Naive thymus-derived CD8-positive, alpha-beta T cell (primary cell): Measurements from ENCODE around the gene UACA. TPM values are rescaled to one million over a fixed set of nuclear protein-coding genes. Genes with fewer than 3 reads are reported as not detected.

Experiments used
- ATAC-seq, 2 donors: fragments of 150-1000 bp; cut with Tn5 transposase in 1 of 2; sonication (Bioruptor Pico), chemical (Tn5 transposase) in 1 of 2; 1 replicate in 1 of 2; 2 replicates in 1 of 2; pipeline ENCODE4 v1.10.0; 2021; ENCODE audit warnings: mild to moderate bottlenecking in 2 of 2, moderate library complexity in 2 of 2
- POLR2A ChIA-PET: fragments of 350-600 bp; sonication (Branson Sonifier 250); formaldehyde crosslinking; loops from one replicate; lab custom pipeline; 2021; ENCODE audit warnings: antibody characterized with exemption; lab: Charles Lee
- DNase-seq, 10 donors: peaks; one replicate each; pipeline versions ENCODE4 v3.0.0 to v3.0.0-alpha.2; 2020 to 2022
- H3K27ac Mint-ChIP-seq, 10 donors: one replicate each; pipeline ENCODE4 v1.8.0; 2020 to 2022; ENCODE audit warnings: mild to moderate bottlenecking in 10 of 10, mixed read lengths in 10 of 10, moderate library complexity in 4 of 10, inconsistent platforms in 1 of 10
- H3K27me3 Mint-ChIP-seq, 5 donors: one replicate each; pipeline ENCODE4 v1.8.0; 2021 to 2022; ENCODE audit warnings: mixed read lengths in 5 of 5
- H3K36me3 Mint-ChIP-seq, 3 donors: one replicate each; pipeline ENCODE4 v1.8.0; 2020 to 2022; ENCODE audit warnings: mixed read lengths in 3 of 3, mild to moderate bottlenecking in 2 of 3, inconsistent platforms in 1 of 3
- H3K4me1 Mint-ChIP-seq, 4 donors: one replicate each; pipeline ENCODE4 v1.8.0; 2021 to 2022; ENCODE audit warnings: mixed read lengths in 4 of 4
- H3K4me3 Mint-ChIP-seq, 10 donors: one replicate each; pipeline ENCODE4 v1.8.0; 2020 to 2022; ENCODE audit warnings: mild to moderate bottlenecking in 10 of 10, mixed read lengths in 10 of 10, moderate library complexity in 6 of 10, inconsistent platforms in 1 of 10
- H3K9me3 Mint-ChIP-seq, 9 donors: one replicate each; pipeline ENCODE4 v1.8.0; 2020 to 2022; ENCODE audit warnings: mixed read lengths in 9 of 9, mild to moderate bottlenecking in 3 of 9, inconsistent platforms in 1 of 9, moderate library complexity in 1 of 9
- polyA plus RNA-seq, 3 donors: library from polyadenylated mRNA; unstranded; fragments of 300-500 nt; fragmentation: Illumina TruSeq; gene quantifications; one replicate each; pipeline ENCODE4 v1.2.3, GENCODE V29; 2021
- total RNA-seq, 8 experiments: library from RNA in 2 of 8; stranded (reverse) in 2 of 8; gene quantifications; one replicate each; pipeline ENCODE4 v1.2.3 and lab custom pipeline; 2021 to 2026

Gene UACA
- total and polyA plus RNA-seq, 5 experiments from 2014 or later, result 0.10 to 0.42 (median 0.13) TPM; not detected in 2

DNA sequence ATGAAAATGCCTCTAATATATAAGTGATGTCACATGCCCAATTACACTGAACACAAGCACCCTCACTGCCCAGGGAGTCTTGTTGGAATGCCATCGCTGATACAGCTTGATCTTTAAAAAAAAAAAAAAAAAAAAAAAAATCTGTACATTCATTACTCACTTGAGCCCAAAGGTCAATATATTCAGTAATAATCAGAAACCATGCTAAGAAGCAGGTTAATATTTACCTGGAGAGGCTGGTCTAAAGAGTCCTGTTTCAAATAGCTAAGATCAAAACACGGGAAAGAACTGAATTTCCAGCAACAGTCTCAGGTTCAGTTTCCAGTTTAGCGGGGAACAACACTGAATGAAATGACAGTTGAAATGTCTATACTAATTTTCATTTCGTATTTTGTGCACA, 109.9 kb downstream of the UACA start:
- no peaks in the 10 kb centered on the region for H3K36me3 Mint-ChIP-seq
- POLR2A ChIA-PET, result no interaction called here
- H3K4me1 Mint-ChIP-seq, result no peaks in the 10 kb centered on the region
- ATAC-seq, result no peak
- H3K4me3 Mint-ChIP-seq, result no peak overlapping the region
- no peaks in the 10 kb centered on the region for H3K9me3 Mint-ChIP-seq
- no peak overlapping the region for H3K27ac Mint-ChIP-seq
- no peak for DNase-seq
- peaks cover 0 to 9% (median 0%) of the 10 kb centered on the region in 5 donors for H3K27me3 Mint-ChIP-seq

DNA sequence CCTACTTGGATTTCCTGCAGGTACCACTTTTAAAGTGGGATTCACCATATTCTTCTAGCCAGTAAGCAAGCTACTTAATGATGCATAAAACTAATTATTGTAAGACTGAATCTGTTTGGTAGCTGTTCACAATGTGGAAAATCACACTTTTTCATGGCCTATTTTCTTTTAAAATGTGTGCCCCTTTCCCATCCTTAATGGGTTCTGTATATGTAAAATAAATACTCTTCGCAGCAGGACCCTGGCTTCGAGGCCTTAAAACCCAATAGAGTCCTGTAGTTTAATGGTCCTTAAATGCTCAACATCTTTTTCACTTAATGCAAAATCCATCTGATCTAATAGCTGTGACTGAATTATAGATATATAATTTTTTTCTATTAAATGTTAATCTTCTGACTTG, 111.0 kb downstream of the UACA start:
- no peaks in the 10 kb centered on the region for H3K4me1 Mint-ChIP-seq
- no peaks in the 10 kb centered on the region for H3K36me3 Mint-ChIP-seq
- POLR2A ChIA-PET, result no interaction called here
- H3K9me3 Mint-ChIP-seq, result no peaks in the 10 kb centered on the region
- ATAC-seq (no peak), DNase-seq (no peak)
- H3K4me3 Mint-ChIP-seq, result no peak overlapping the region
- H3K27ac Mint-ChIP-seq, result no peak overlapping the region
- H3K27me3 Mint-ChIP-seq, result peaks cover 0 to 9% (median 4%) of the 10 kb centered on the region in 5 donors

DNA sequence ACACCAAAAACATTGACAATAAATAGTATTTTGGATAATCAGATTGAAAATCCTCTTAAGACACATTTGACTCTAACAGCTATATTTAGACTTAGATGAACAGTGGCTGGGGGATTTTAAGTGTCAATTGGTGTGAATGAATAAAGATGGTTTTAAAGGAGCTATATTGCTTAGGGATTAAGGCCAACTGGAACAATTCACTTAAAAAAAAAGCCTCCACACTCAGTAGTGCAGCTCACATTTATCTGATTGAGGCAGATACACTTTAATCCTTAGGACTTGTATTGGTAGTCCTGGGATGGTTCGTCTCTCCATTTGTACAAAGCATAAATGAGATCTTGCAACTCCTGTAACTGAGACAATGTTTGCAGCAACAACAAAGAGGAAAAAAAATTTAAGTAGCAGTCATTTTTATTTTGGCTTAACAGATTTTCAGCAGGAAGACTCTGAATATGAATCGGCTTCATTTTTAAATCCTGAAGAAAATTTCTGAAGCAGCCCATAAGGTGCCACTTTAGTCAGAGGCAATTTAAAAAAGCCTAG, 112.0 kb downstream of the UACA start:
- Mint-ChIP-seq H3K4me1 (no peaks in the 10 kb centered on the region), H3K9me3 (no peaks in the 10 kb centered on the region), H3K4me3 (no peak overlapping the region), H3K36me3 (no peaks in the 10 kb centered on the region), H3K27me3 (peaks cover 0 to 12% (median 5%) of the 10 kb centered on the region in 5 donors), H3K27ac (no peak overlapping the region)
- POLR2A ChIA-PET, result no interaction called here
- DNase-seq, result no peak
- no peak for ATAC-seq

DNA sequence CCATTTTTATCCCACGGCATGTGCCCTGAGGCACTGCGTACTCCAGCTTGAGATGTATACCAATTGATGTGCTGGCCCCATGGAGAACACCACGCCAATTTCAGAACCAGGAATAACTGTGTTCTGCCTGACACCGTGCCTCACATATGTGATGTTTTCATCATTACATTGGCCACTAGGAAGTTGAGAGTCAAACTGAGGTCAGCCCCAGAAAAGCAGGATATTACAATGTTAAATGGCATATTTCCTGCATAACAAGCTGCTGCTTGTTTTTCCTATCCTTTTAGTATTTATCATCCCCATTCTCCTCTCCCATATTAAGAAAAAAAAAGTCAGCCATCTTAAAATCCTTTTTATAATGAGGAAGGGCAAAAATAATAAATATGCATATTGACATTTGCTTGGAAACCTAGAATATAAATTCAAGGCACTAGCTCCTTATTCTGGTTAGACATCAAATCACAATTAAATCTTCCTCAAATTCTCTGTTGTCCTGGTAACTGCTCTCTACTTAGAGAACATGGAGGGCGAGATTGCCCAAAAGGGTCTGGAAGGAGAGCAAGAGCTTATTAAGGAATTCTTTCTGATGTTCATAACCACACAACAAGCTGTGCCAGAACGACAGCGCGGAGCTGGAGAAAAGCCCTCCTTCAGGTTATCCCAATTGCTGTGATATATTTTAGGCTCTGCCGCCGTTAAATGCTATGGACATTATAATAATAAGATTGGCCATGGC, 112.6 kb downstream of the UACA start:
- H3K27me3 Mint-ChIP-seq, result peaks cover 1 to 16% (median 9%) of the 10 kb centered on the region in 5 donors
- ATAC-seq (no peak), DNase-seq (no peak)
- POLR2A ChIA-PET, result no interaction called here
- no peak overlapping the region for H3K27ac Mint-ChIP-seq
- H3K9me3 Mint-ChIP-seq, result no peaks in the 10 kb centered on the region
- no peaks in the 10 kb centered on the region for H3K4me1 Mint-ChIP-seq
- H3K36me3 Mint-ChIP-seq, result no peaks in the 10 kb centered on the region
- H3K4me3 Mint-ChIP-seq, result no peak overlapping the region

DNA sequence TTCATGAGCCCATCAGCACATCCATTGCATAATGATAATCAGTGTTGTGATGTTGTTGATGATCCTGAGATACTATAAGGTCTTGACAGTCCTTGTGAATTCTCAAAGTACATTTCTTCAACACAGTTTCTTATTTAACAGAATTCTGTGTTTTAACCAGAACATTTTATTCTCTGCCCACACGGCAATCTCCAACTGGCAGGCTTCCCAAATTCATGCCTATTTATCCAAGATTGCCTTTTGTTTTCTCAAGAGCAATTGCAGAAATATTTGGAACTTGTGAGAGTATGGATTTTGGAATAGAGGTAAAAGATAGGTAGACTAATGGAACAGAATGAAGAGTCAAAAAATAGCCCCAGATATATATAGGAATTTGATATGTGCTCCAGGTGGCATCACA, 116.0 kb downstream of the UACA start:
- ATAC-seq, result no peak
- H3K27me3 Mint-ChIP-seq, result peaks cover 1 to 18% (median 9%) of the 10 kb centered on the region in 5 donors
- DNase-seq, result no peak
- POLR2A ChIA-PET, result no interaction called here
- no peak overlapping the region for H3K4me3 Mint-ChIP-seq
- H3K27ac Mint-ChIP-seq, result no peak overlapping the region
- no peaks in the 10 kb centered on the region for H3K4me1 Mint-ChIP-seq
- H3K9me3 Mint-ChIP-seq, result no peaks in the 10 kb centered on the region
- no peaks in the 10 kb centered on the region for H3K36me3 Mint-ChIP-seq

DNA sequence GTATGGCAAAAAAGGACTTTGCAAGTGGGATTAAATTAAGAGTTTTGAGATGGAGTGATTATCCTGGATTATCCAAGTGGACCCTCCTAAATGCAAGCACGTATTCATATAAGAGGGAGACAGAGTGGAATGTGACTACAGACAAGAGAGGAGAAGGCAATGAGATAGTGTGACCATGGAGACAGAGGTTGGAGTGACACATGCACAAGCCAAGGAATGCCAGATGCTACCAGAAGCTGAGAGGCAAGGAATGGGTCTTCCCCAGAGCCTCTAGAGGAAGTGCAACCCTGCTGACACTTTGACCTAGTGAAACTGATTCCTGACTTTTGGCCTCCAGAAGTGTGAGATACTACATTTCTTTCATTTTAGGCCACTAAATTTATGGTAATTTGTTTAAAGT, 117.2 kb downstream of the UACA start:
- Mint-ChIP-seq H3K4me1 (no peaks in the 10 kb centered on the region), H3K36me3 (no peaks in the 10 kb centered on the region), H3K27ac (no peak overlapping the region), H3K4me3 (no peak overlapping the region), H3K27me3 (peaks cover 1 to 18% (median 9%) of the 10 kb centered on the region in 5 donors), H3K9me3 (no peaks in the 10 kb centered on the region)
- DNase-seq, result no peak
- no peak for ATAC-seq
- POLR2A ChIA-PET, result no interaction called here

DNA sequence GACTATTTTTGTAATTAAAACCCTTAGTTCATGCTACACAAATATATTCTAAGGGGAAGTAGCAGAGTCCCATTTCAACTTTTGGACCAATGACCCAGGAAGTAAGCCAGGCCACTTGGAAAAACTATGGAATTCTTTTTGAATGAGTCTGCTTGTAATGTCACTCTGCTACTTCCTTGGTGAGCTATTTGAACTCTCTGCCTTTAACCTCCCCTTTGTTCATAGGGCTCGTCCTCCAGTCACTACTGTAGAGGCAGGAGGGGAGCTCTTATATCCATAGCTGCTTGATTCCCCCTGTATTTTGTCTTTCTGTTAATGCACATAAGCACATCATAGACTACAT, 119.6 kb downstream of the UACA start:
- Mint-ChIP-seq H3K9me3 (no peaks in the 10 kb centered on the region), H3K36me3 (no peaks in the 10 kb centered on the region), H3K27me3 (peaks cover 0 to 18% (median 4%) of the 10 kb centered on the region in 5 donors), H3K4me3 (no peak overlapping the region), H3K27ac (no peak overlapping the region), H3K4me1 (peaks cover 0 to 1% (median 0%) of the 10 kb centered on the region in 4 donors)
- POLR2A ChIA-PET, result no interaction called here
- no peak for ATAC-seq
- no peak for DNase-seq

DNA sequence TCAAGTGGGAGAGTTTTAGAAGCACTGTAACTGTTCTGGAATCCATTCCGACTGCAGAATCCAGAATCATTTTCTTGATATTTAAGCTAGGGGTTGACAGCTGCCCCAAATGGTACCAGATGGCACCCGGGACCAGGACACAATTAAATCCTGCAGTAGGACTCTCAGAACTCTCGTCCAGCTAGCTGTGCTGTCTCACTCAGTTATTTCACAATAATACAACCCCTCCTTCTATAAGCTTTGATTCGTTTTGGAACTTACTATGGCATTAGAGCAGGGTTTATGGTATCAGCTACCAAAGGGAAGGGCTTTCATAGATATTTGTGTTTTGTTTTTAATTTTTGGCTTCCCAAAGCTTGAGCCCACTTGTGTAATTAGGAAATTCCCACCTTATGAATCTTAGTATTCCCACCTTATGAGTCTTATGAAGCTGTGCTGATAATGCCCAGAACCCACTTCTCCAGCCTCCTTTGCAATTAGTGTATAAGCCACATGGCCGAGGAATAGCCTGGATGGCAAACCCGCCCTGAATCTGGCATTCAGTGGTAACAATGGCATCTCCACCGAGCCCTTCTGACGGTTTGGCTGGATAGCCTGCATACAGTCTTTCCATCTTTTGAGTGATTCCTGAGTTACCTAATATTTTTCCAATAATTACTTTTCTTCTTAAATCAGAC, 120.1 kb downstream of the UACA start:
- POLR2A ChIA-PET, result no interaction called here
- Mint-ChIP-seq H3K36me3 (no peaks in the 10 kb centered on the region), H3K4me3 (no peak overlapping the region), H3K27ac (no peak overlapping the region), H3K9me3 (no peaks in the 10 kb centered on the region), H3K27me3 (peaks cover 0 to 18% (median 4%) of the 10 kb centered on the region in 5 donors), H3K4me1 (peaks cover 0 to 4% (median 0%) of the 10 kb centered on the region in 4 donors)
- DNase-seq, result no peak
- no peak for ATAC-seq

DNA sequence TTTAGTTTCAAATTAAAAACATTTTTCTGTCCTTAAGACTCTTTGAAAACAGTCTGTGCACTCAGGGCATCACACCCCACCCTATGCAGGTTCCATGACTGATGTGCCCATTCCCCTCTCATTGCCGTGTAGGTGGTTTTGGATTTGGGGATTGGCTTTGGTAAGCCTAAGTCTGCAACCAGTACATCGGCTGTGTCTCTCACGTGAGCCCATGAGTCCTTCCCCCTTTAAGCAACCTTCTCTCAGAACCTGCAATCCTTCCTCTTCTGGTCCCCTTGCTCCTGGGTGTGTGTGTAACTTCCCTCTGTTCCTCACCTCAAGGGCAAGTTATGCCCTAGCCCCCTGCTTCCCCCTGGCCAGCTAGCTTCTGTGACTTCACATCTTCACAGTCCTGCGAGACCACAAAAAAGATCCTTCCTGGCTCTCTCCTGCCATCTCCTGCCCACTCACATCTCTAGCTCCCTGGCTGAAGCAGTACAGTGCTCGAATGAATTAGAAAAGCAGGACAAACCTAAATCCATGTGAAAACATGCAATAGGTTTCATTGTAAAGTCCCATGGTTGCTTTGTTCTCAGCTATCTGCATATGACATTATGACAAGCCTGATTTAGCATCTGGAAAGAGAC, 126.7 kb downstream of the UACA start:
- Mint-ChIP-seq H3K4me3 (no peak overlapping the region), H3K27ac (peak overlapping the region in 1 of 10 donors; percentile 19), H3K27me3 (peaks cover 2 to 27% (median 12%) of the 10 kb centered on the region in 5 donors), H3K9me3 (no peaks in the 10 kb centered on the region), H3K36me3 (no peaks in the 10 kb centered on the region), H3K4me1 (peaks cover 8 to 27% (median 19%) of the 10 kb centered on the region in 4 donors)
- DNase-seq (no peak), ATAC-seq (no peak)
- POLR2A ChIA-PET, result no interaction called here

DNA sequence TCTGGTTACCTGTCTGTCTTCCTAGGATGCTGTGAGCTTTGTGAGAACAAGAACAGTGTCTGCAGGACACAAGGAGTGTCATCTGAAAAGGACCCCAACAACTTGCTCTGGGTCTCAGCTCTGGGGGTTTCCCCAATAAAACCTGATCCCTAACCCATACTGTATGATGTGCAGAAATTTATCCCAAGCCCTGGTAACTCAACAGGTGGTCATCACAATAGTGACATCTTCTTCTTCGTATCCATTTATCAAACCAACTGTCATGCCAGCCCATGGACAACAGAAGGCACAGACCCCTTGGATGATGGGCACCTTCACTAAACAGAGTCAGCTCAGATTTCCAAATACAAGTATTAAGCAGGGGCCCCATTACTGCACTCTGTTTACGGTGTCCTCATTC, 127.5 kb downstream of the UACA start:
- Mint-ChIP-seq H3K4me3 (no peak overlapping the region), H3K27me3 (peaks cover 2 to 27% (median 12%) of the 10 kb centered on the region in 5 donors), H3K9me3 (no peaks in the 10 kb centered on the region), H3K36me3 (no peaks in the 10 kb centered on the region), H3K27ac (no peak overlapping the region), H3K4me1 (peaks cover 8 to 27% (median 19%) of the 10 kb centered on the region in 4 donors)
- POLR2A ChIA-PET, result no interaction called here
- DNase-seq, result no peak
- no peak for ATAC-seq

DNA sequence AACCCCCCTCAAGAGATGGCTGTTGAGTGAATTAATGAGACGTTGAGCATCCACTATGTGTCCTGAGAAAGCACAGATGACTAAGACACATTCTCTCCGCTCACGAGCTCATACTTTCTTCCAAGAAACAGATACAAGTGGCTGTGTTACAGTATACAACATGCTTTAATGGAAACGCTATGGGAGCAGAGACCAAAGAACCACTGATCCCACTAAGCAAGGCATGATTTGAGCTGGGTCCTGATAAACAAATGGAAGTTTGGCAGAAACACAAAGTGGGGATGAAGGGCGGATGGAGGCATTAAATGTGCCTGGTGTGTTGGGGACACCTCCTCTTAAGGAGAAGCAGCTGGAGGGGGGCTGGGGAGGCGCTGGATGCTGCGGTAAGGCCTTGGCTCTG, 129.4 kb downstream of the UACA start:
- POLR2A ChIA-PET, result interaction anchor here (0.7 kb wide), 1 partner anchor 81 kb away, joined by 3 read pairs; no protein-coding TSS in a partner anchor
- DNase-seq, result no peak
- Mint-ChIP-seq H3K9me3 (no peaks in the 10 kb centered on the region), H3K4me1 (peaks cover 8 to 27% (median 18%) of the 10 kb centered on the region in 4 donors), H3K36me3 (no peaks in the 10 kb centered on the region), H3K4me3 (no peak overlapping the region), H3K27me3 (peaks cover 2 to 30% (median 23%) of the 10 kb centered on the region in 5 donors), H3K27ac (no peak overlapping the region)
- ATAC-seq, result no peak

DNA sequence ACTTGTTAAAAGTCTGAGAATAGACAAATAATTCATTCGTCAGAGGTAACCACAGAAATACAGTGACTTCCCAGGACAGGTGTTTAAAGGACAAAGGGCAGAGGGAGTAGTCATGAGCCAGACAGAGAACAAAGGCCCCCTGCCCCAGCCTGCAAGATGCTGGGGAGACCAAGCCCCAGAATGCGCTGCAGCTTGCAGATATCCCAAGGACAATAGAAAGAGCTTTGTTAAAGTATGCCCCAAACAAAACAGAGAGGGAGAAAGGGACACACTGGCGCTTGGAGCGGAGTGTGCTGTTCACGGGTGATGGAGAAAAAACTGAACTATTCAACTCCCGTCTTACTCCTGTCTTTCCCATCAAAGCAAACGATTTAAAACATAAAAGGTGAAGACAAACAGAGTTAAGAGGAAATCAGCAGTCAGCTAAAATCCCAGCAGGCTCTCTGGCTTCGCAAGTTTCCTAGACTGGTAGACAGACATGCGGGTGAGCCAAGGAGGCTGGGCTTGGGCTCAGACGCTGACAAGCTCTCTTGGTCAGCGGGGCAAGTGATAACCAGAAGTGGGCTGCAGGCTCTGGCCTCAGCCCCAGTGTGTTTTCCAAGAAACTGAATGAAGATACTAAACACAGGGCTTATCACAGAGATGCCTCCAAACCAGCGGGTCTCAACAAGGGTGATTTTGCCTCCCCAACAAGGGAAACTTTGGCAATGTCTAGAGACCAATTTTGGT, 130.1 kb downstream of the UACA start:
- Mint-ChIP-seq H3K4me1 (peaks cover 8 to 27% (median 17%) of the 10 kb centered on the region in 4 donors), H3K27ac (peak overlapping the region in 3 of 10 donors; percentile 6 to 17 (median 7)), H3K36me3 (no peaks in the 10 kb centered on the region), H3K4me3 (no peak overlapping the region), H3K27me3 (peaks cover 4 to 30% (median 23%) of the 10 kb centered on the region in 5 donors), H3K9me3 (no peaks in the 10 kb centered on the region)
- ATAC-seq, result no peak
- no peak for DNase-seq
- POLR2A ChIA-PET, result no interaction called here
